ENCODE data around the gene CISD1.

GRCh38 chr10:58254644-58255043 is 14.3 kb upstream of the CISD1 start:
- TF ChIP-seq CEBPZ (IDR thresholded peaks at IDR 0.05; ENCODE audit: low read depth, low read length) (no peak), POLR2A (IDR thresholded peaks at IDR 0.05; ENCODE audit: low read depth, low read length) (no peak), YY1 (IDR thresholded peaks at IDR 0.05; ENCODE audit: low read depth, low read length) (no peak)

Data from GM12878 (cell line).